GM12878 (cell line): ENCODE measurements around the gene RALGAPA2. TPM values are rescaled to one million over a fixed set of nuclear protein-coding genes. Genes with fewer than 3 reads are reported as not detected.

ENCODE experiments used
- ATAC-seq: fragments of 200-7000 bp; cut with Tn5 transposase; 3 replicates; pipeline ENCODE4 v1.9.1; 2020; ENCODE audit warnings: mild to moderate bottlenecking, moderate library complexity
- BruUV-seq: library from RNA; stranded (reverse); fragments of 400-500 nt; replicated peaks from 2 replicates; lab custom pipeline; 2021; lab: Mats Ljungman, UMichigan
- CTCF ChIA-PET: fragments of 300-600 bp; sonication (Branson Sonifier 250); formaldehyde crosslinking; extraction: SDS; loops from one replicate; lab custom pipeline; 2021; ENCODE audit warnings: inconsistent platforms; lab: Yijun Ruan, JAX
- POLR2A ChIA-PET: fragments of 350-600 bp; formaldehyde crosslinking; extraction: SDS; loops from one replicate; lab custom pipeline; 2021; ENCODE audit warnings: inconsistent platforms; lab: Charles Lee
- RAD21 ChIA-PET: fragments of 300-600 bp; sonication (Branson Sonifier 250); formaldehyde crosslinking; loops from one replicate; lab custom pipeline; 2023; ENCODE audit warnings: antibody characterized with exemption; ENCODE audit not compliant: unreplicated experiment; lab: Charles Lee
- SMC1A ChIA-PET: fragments of 300-600 bp; sonication (Branson Sonifier 250); formaldehyde crosslinking; loops from one replicate; lab custom pipeline; 2023; ENCODE audit not compliant: unreplicated experiment, uncharacterized antibody; lab: Charles Lee
- DNase-seq: peaks from one replicate; pipeline ENCODE4 v3.0.0-alpha.2; 2011; ENCODE audit warnings: low read depth, low spot score
- FAIRE-seq: peaks from 3 replicates; lab custom pipeline; 2011; peaks lifted over from hg19 to GRCh38; lab: Jason Lieb, UNC
- H2AFZ ChIP-seq: 2 replicates; pipeline ENCODE4 v1.6.0; 2011; ENCODE audit warnings: low read depth, low read length, control low read depth; ENCODE audit not compliant: control insufficient read depth
- H3K27ac ChIP-seq: 2 replicates; pipeline ENCODE4 v1.5.1; 2011; ENCODE audit warnings: control low read depth; ENCODE audit not compliant: control insufficient read depth, insufficient read depth
- H3K27me3 ChIP-seq, 2 experiments: replicated peaks in 1 of 2; 2 replicates each; pipeline versions ENCODE4 v1.6.0 to v1.6.1; 2011; ENCODE audit warnings: low read length in 1 of 2; ENCODE audit not compliant: control insufficient read depth in 2 of 2, insufficient read depth in 2 of 2
- H3K36me3 ChIP-seq, 2 experiments: 2 replicates each; pipeline ENCODE4 v1.5.1; 2011; ENCODE audit warnings: low read length in 1 of 2; ENCODE audit not compliant: control insufficient read depth in 2 of 2, insufficient read depth in 2 of 2
- H3K4me1 ChIP-seq: 2 replicates; pipeline ENCODE4 v1.6.1; 2011; ENCODE audit warnings: mild to moderate bottlenecking, low read length, moderate library complexity, mixed read lengths; ENCODE audit not compliant: control insufficient read depth, insufficient read depth
- H3K4me2 ChIP-seq: 2 replicates; pipeline ENCODE4 v1.6.0; 2011; ENCODE audit warnings: control low read depth; ENCODE audit not compliant: control insufficient read depth, insufficient read depth
- H3K4me3 ChIP-seq: fragments of 200-600 bp; sonication (generic); 2 replicates; pipeline ENCODE4 v1.5.1; 2016
- H3K79me2 ChIP-seq: 2 replicates; pipeline ENCODE4 v1.6.0; 2011; ENCODE audit warnings: low read length; ENCODE audit not compliant: control insufficient read depth, insufficient read depth
- H3K9ac ChIP-seq: 2 replicates; pipeline ENCODE4 v1.8.0; 2011; ENCODE audit warnings: low read length, control low read depth, mixed read lengths; ENCODE audit not compliant: control insufficient read depth, insufficient read depth
- H3K9me3 ChIP-seq: replicated peaks from 3 replicates; pipeline ENCODE4 v1.5.1; 2011; ENCODE audit warnings: mild to moderate bottlenecking, low read length; ENCODE audit not compliant: control insufficient read depth, insufficient read depth
- H4K20me1 ChIP-seq: 2 replicates; pipeline ENCODE4 v1.6.0; 2011; ENCODE audit not compliant: control insufficient read depth, insufficient read depth
- BMI1 ChIP-seq: fragments of 450-650 bp; IDR thresholded peaks from 2 replicates; pipeline ENCODE4 v1.6.1; 2016; ENCODE audit warnings: mild to moderate bottlenecking, moderate library complexity, borderline replicate concordance
- EP300 ChIP-seq, 2 experiments: fragments of 150-350 bp in 1 of 2; IDR thresholded peaks; 2 replicates each; pipeline ENCODE4 v1.6.1; 2011 to 2012; ENCODE audit warnings: low read depth in 2 of 2, low read length in 2 of 2, borderline replicate concordance in 1 of 2, improper control_type of control experiment in 1 of 2, inconsistent platforms in 1 of 2; ENCODE audit not compliant: control insufficient read depth in 1 of 2
- GABPA ChIP-seq: IDR thresholded peaks from 2 replicates; pipeline ENCODE4 v1.6.1; 2014; ENCODE audit warnings: antibody characterized with exemption, low read depth, mild to moderate bottlenecking, inconsistent platforms
- IKZF1 ChIP-seq: fragments of 450-650 bp; conservative IDR thresholded peaks from 2 replicates; pipeline ENCODE4 v1.6.1; 2017; ENCODE audit warnings: antibody characterized with exemption, mild to moderate bottlenecking
- KLF5 ChIP-seq: fragments of 450-650 bp; IDR thresholded peaks from 2 replicates; pipeline ENCODE4 v1.6.1; 2014; ENCODE audit warnings: mild to moderate bottlenecking; ENCODE audit not compliant: partially characterized antibody
- NBN ChIP-seq: fragments of 450-650 bp; IDR thresholded peaks from 2 replicates; pipeline ENCODE4 v1.6.1; 2016
- NFIC ChIP-seq: IDR thresholded peaks from 2 replicates; pipeline ENCODE4 v1.6.1; 2012; ENCODE audit warnings: low read depth, mild to moderate bottlenecking, inconsistent platforms, low read length, moderate library complexity
- NR2F1 ChIP-seq: fragments of 450-650 bp; conservative IDR thresholded peaks from 2 replicates; pipeline ENCODE4 v1.6.1; 2017; ENCODE audit warnings: mild to moderate bottlenecking
- SRF ChIP-seq, 2 experiments: IDR thresholded peaks; 2 replicates each; pipeline ENCODE4 v1.6.1; 2011; ENCODE audit warnings: low read depth in 2 of 2, low read length in 2 of 2, mild to moderate bottlenecking in 1 of 2, moderate library complexity in 1 of 2
- ZBED1 ChIP-seq: IDR thresholded peaks from 2 replicates; pipeline ENCODE4 v1.6.1; 2016; ENCODE audit warnings: borderline replicate concordance
- WGBS: methylation state at CpG from one replicate; pipeline ENCODE4 v1.1.6; 2016; ENCODE audit warnings: low lambda C conversion rate; ENCODE audit not compliant: insufficient replicate concordance, insufficient coverage; ENCODE audit errors: missing lambda C conversion rate; 5-methylcytosine and 5-hydroxymethylcytosine counted together
- in situ Hi-C: fragments of 300-500 bp; cut with MboI; formaldehyde crosslinking; loops from 9 replicates; pipeline ENCODE4 v1.14.3; 2018; ENCODE audit warnings: mixed read lengths
- intact Hi-C: fragments of 100-400 bp; cut with micrococcal nuclease; formaldehyde crosslinking; loops from one replicate; pipeline ENCODE4 v1.14.2; 2022; ENCODE audit not compliant: unreplicated experiment
- polyA plus RNA-seq, 11 experiments: library from polyadenylated mRNA; depleted of rRNA in 4 of 11; unstranded in 6 of 11; stranded (reverse) in 5 of 11; fragments of >200 nt; fragmentation: Nextera tagmentation in 4 of 11; fragmentation: Illumina TruSeq in 1 of 11; extraction: Ambion mirVana in 4 of 11; extraction: Trizol in 1 of 11; gene quantifications; 1 replicate in 1 of 11; 2 replicates in 10 of 11; pipeline versions ENCODE4 v1.2.1 to v1.2.3, GENCODE V29; 2011 to 2016; ENCODE audit warnings: inconsistent platforms in 2 of 11, missing spikeins in 2 of 11, low read depth in 1 of 11
- total RNA-seq, 4 experiments: library from RNA; depleted of rRNA in 3 of 4; stranded (reverse); fragments of >200 nt in 3 of 4; fragmentation: Illumina TruSeq in 1 of 4; extraction: Trizol in 1 of 4; gene quantifications; 2 replicates each; pipeline versions ENCODE4 v1.2.1 to v1.2.3, GENCODE V29; 2013 to 2021
- TF ChIP-seq, protein P1 (sequence below): fragments of 450-650 bp; IDR thresholded peaks from 2 replicates; pipeline ENCODE4 v1.6.1; 2016; ENCODE audit warnings: mild to moderate bottlenecking, moderate library complexity, borderline replicate concordance
- TF ChIP-seq, protein P2 (sequence below): fragments of 450-650 bp; IDR thresholded peaks from 2 replicates; pipeline ENCODE4 v1.6.1; 2017; ENCODE audit warnings: mild to moderate bottlenecking, low read depth, inconsistent platforms; ENCODE audit not compliant: poor library complexity, severe bottlenecking

The RALGAPA2 gene
- total and polyA plus RNA-seq, 10 of the 15 experiments (the other 5 are each of a cell fraction or from before 2014, with no cell fraction given), result 2.9 to 29.4 (median 19.6) TPM

DNA sequence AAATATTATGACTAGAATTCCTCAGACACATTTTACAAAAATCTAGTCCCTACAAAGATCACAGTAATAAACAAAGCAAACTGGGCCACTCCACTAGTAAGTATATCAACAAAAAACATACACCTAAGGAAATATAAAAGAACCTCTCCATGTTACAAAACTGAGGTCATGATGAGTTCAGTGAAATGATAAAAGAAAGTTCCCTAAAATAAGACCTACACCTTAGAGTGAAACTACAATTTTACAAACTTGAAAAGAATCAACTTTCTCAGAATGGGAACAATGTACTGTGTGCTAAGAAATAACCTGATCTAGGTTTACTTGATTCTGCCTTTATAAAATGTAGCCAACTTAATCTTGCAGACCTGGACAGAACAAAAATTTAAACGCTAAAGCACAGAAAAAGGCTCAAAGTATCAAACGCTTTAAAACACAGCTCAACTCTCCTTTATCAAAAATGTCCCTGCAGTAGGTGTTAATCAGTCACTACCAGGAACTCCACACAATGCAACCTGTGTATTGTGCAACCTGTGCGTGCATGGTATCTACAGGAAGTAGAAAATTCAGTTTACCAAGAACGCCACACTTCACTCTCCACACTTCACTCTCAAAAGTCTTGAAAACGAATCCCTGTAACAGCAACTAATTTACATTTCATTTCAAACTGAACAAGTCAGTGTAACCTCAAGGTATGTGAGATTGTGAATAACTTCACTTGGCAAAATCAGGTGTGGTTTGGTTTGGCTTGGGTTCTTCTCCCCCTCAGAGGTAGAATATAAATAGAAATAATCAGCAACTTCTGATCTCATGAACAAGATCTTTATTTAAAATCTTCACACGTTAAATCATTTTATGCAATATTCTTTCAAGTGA lies 1.8 kb downstream of the RALGAPA2 start:
- ATAC-seq (peak; percentile 47), DNase-seq (no peak), FAIRE-seq (peak; percentile 59)
- no peaks in the 10 kb centered on the region for H3K27me3 ChIP-seq
- no peaks in the 10 kb centered on the region for H4K20me1 ChIP-seq
- H3K9me3 ChIP-seq, result no peaks in the 10 kb centered on the region; the same call in 2 of the 3 replicates
- no peaks in the 10 kb centered on the region for H3K36me3 ChIP-seq
- CTCF ChIA-PET, result interaction anchor here (0.8 to 1.5 kb wide), 5 partner anchors 10 to 114 kb away, joined by 3 to 8 read pairs (median 4); no protein-coding TSS in a partner anchor
- TSS peak; percentile 46 for BruUV-seq
- H3K4me1 ChIP-seq, result peaks cover 6% of the 10 kb centered on the region; the same call in 1 of the 2 replicates
- peak overlapping the region; percentile 31 for H2AFZ ChIP-seq
- H3K79me2 ChIP-seq, result peaks cover 57% of the 10 kb centered on the region
- intact Hi-C loops, result loop anchor here (2.0 kb wide), 1 partner anchor 42 kb away; no protein-coding TSS in a partner anchor
- H3K4me2 ChIP-seq, result peak overlapping the region; percentile 85
- RAD21 ChIA-PET, result interaction anchor here (0.6 to 1.8 kb wide), 6 partner anchors 22 to 114 kb away, joined by 3 to 11 read pairs (median 4); no protein-coding TSS in a partner anchor
- peak overlapping the region; percentile 72 for H3K9ac ChIP-seq
- in situ Hi-C loops, result no loop called here
- H3K27ac ChIP-seq, result peak overlapping the region; percentile 66
- POLR2A ChIA-PET, result interaction anchor here (0.6 to 1.3 kb wide), 3 partner anchors 8 to 114 kb away, joined by 3 read pairs; no protein-coding TSS in a partner anchor
- WGBS, result 80% methylated on average over 6 of the region's 6 CpGs
- peak overlapping the region; percentile 86 for H3K4me3 ChIP-seq
- SMC1A ChIA-PET, result interaction anchor here (1.0 to 1.7 kb wide), 5 partner anchors 10 to 25 kb away, joined by 3 to 6 read pairs (median 4); no protein-coding TSS in a partner anchor
- TF ChIP-seq NR2F1 (no peak), NFIC (peak; percentile 57; the same call in 1 of the 2 replicates), SRF (IDR thresholded peaks at IDR 0.05; ENCODE audit: low read depth in 2 of 2, low read length in 2 of 2) (no peak), EP300 (IDR thresholded peaks at IDR 0.05; ENCODE audit: borderline replicate concordance in 1 of 2, control insufficient read depth in 1 of 2, low read depth in 2 of 2, low read length in 2 of 2) (peak in 1 of 2 experiments; percentile 19; a peak in 1 of 4 replicates), BMI1 (no peak), KLF5 (no peak), NBN (0 out of 2 replicates have a peak, but pooled peaks have one; percentile 25), ZBED1 (no peak), IKZF1 (no peak), GABPA (0 out of 2 replicates have a peak, but pooled peaks have one; percentile 5)
- TF ChIP-seq, protein P1, sequence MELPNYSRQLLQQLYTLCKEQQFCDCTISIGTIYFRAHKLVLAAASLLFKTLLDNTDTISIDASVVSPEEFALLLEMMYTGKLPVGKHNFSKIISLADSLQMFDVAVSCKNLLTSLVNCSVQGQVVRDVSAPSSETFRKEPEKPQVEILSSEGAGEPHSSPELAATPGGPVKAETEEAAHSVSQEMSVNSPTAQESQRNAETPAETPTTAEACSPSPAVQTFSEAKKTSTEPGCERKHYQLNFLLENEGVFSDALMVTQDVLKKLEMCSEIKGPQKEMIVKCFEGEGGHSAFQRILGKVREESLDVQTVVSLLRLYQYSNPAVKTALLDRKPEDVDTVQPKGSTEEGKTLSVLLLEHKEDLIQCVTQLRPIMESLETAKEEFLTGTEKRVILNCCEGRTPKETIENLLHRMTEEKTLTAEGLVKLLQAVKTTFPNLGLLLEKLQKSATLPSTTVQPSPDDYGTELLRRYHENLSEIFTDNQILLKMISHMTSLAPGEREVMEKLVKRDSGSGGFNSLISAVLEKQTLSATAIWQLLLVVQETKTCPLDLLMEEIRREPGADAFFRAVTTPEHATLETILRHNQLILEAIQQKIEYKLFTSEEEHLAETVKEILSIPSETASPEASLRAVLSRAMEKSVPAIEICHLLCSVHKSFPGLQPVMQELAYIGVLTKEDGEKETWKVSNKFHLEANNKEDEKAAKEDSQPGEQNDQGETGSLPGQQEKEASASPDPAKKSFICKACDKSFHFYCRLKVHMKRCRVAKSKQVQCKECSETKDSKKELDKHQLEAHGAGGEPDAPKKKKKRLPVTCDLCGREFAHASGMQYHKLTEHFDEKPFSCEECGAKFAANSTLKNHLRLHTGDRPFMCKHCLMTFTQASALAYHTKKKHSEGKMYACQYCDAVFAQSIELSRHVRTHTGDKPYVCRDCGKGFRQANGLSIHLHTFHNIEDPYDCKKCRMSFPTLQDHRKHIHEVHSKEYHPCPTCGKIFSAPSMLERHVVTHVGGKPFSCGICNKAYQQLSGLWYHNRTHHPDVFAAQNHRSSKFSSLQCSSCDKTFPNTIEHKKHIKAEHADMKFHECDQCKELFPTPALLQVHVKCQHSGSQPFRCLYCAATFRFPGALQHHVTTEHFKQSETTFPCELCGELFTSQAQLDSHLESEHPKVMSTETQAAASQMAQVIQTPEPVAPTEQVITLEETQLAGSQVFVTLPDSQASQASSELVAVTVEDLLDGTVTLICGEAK, result peak; percentile 84; the same call in 1 of the 2 replicates
- TF ChIP-seq, protein P2, sequence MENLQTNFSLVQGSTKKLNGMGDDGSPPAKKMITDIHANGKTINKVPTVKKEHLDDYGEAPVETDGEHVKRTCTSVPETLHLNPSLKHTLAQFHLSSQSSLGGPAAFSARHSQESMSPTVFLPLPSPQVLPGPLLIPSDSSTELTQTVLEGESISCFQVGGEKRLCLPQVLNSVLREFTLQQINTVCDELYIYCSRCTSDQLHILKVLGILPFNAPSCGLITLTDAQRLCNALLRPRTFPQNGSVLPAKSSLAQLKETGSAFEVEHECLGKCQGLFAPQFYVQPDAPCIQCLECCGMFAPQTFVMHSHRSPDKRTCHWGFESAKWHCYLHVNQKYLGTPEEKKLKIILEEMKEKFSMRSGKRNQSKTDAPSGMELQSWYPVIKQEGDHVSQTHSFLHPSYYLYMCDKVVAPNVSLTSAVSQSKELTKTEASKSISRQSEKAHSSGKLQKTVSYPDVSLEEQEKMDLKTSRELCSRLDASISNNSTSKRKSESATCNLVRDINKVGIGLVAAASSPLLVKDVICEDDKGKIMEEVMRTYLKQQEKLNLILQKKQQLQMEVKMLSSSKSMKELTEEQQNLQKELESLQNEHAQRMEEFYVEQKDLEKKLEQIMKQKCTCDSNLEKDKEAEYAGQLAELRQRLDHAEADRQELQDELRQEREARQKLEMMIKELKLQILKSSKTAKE, result no peak
